K562 (cell line): Measurements from ENCODE around the gene TIGD7. TPM values are rescaled to one million over a fixed set of nuclear protein-coding genes. Genes with fewer than 3 reads are reported as not detected.

Source experiments
- ARID1B ChIP-seq: fragments of 450-650 bp; IDR thresholded peaks from 2 replicates; pipeline ENCODE4 v1.6.1; 2016; ENCODE audit warnings: antibody characterized with exemption, mild to moderate bottlenecking, inconsistent platforms
- CTCFL ChIP-seq: IDR thresholded peaks from 2 replicates; pipeline ENCODE4 v1.6.1; 2011; ENCODE audit warnings: borderline replicate concordance, low read depth, mild to moderate bottlenecking, moderate library complexity, low read length; ENCODE audit not compliant: insufficient read depth, poor library complexity, severe bottlenecking
- EZH2 ChIP-seq: IDR thresholded peaks from 2 replicates; pipeline ENCODE4 v1.6.1; 2012; ENCODE audit warnings: low read depth, mild to moderate bottlenecking, inconsistent platforms, low read length, borderline replicate concordance
- FOXA1 ChIP-seq: fragments of 450-650 bp; IDR thresholded peaks from 2 replicates; pipeline ENCODE4 v1.6.1; 2016; ENCODE audit warnings: mild to moderate bottlenecking, borderline replicate concordance
- GTF2B ChIP-seq: IDR thresholded peaks from 2 replicates; pipeline ENCODE4 v1.6.1; 2011; ENCODE audit not compliant: insufficient read length; ENCODE audit errors: extremely low read depth
- HNRNPLL ChIP-seq: fragments of 200-400 bp; formaldehyde crosslinking; IDR thresholded peaks from 2 replicates; pipeline ENCODE4 v1.6.1; 2017; ENCODE audit warnings: low read length, low read depth, mild to moderate bottlenecking; ENCODE audit not compliant: poor library complexity, severe bottlenecking
- MAFK ChIP-seq: IDR thresholded peaks from 2 replicates; pipeline ENCODE4 v1.6.1; 2011; ENCODE audit warnings: low read length, improper control_type of control experiment
- MCM5 ChIP-seq: fragments of 450-650 bp; IDR thresholded peaks from 2 replicates; pipeline ENCODE4 v1.6.1; 2016; ENCODE audit warnings: low read depth
- NFXL1 ChIP-seq: fragments of 450-650 bp; formaldehyde crosslinking; IDR thresholded peaks from 2 replicates; pipeline ENCODE4 v1.4.0; 2021; ENCODE audit warnings: mild to moderate bottlenecking
- PHB ChIP-seq: fragments of 250-450 bp; sonication (Bioruptor Pico); IDR thresholded peaks from 2 replicates; pipeline ENCODE4 v1.5.0; 2021
- POU5F1 ChIP-seq: fragments of 150-350 bp; IDR thresholded peaks from 2 replicates; pipeline ENCODE4 v1.6.1; 2014; ENCODE audit warnings: borderline replicate concordance, low read length, low read depth, mild to moderate bottlenecking; ENCODE audit not compliant: partially characterized antibody
- STAT5A ChIP-seq: IDR thresholded peaks from 2 replicates; pipeline ENCODE4 v1.6.1; 2012; ENCODE audit warnings: low read length, inconsistent platforms, borderline replicate concordance
- TCFL5 ChIP-seq: fragments of 250-450 bp; sonication (Bioruptor Pico); conservative IDR thresholded peaks from 2 replicates; pipeline ENCODE4 v1.6.1; 2021; ENCODE audit warnings: mild to moderate bottlenecking, moderate library complexity, matching md5 sums
- THRAP3 ChIP-seq: fragments of 450-650 bp; IDR thresholded peaks from 2 replicates; pipeline ENCODE4 v1.6.1; 2016; ENCODE audit warnings: mild to moderate bottlenecking, inconsistent platforms, borderline replicate concordance
- TRIM25 ChIP-seq: fragments of 450-650 bp; IDR thresholded peaks from 2 replicates; pipeline ENCODE4 v1.7.0; 2016; ENCODE audit warnings: borderline replicate concordance
- ZMIZ1 ChIP-seq, 2 experiments: fragments of 150-350 bp in 1 of 2; IDR thresholded peaks; 2 replicates each; pipeline ENCODE4 v1.6.1; 2012 to 2016; ENCODE audit warnings: low read depth in 2 of 2, low read length in 2 of 2, mild to moderate bottlenecking in 1 of 2, moderate library complexity in 1 of 2
- ZNF140 ChIP-seq: fragments of 250-450 bp; sonication (Bioruptor Pico); IDR thresholded peaks from 2 replicates; pipeline ENCODE4 v1.8.0; 2021; ENCODE audit warnings: moderate library complexity, mild to moderate bottlenecking, inconsistent platforms
- ZNF165 ChIP-seq: fragments of 250-450 bp; sonication (Bioruptor Pico); IDR thresholded peaks from 2 replicates; pipeline ENCODE4 v1.4.0; 2020; ENCODE audit warnings: borderline replicate concordance
- ZNF764 ChIP-seq: fragments of 250-450 bp; sonication (Bioruptor Pico); IDR thresholded peaks from 2 replicates; pipeline ENCODE4 v1.4.0; 2020; ENCODE audit warnings: low read depth, mild to moderate bottlenecking, moderate library complexity
- ZNF830 ChIP-seq: fragments of 250-450 bp; sonication (Bioruptor Pico); IDR thresholded peaks from 2 replicates; pipeline ENCODE4 v1.5.0; 2021; ENCODE audit warnings: mild to moderate bottlenecking
- ZSCAN29 ChIP-seq: fragments of 450-650 bp; IDR thresholded peaks from 2 replicates; pipeline ENCODE4 v1.6.1; 2017
- polyA plus RNA-seq, 8 experiments: library from polyadenylated mRNA; depleted of rRNA in 4 of 8; stranded (reverse) in 5 of 8; unstranded in 3 of 8; fragments of >200 nt; fragmentation: Nextera tagmentation in 2 of 8; fragmentation: Illumina TruSeq in 1 of 8; extraction: Ambion mirVana in 2 of 8; extraction: Trizol in 1 of 8; gene quantifications; 2 replicates each; pipeline versions ENCODE4 v1.2.1 to v1.2.3, GENCODE V29; 2011 to 2014; ENCODE audit warnings: inconsistent platforms in 1 of 8, missing spikeins in 1 of 8
- total RNA-seq, 7 experiments: library from RNA; depleted of rRNA in 6 of 7; stranded (reverse); fragments of >200 nt in 6 of 7; fragmentation: Illumina TruSeq in 2 of 7; extraction: Trizol in 2 of 7; gene quantifications; 2 replicates each; pipeline versions ENCODE4 v1.2.1 to v1.2.3, GENCODE V29; 2011 to 2021; ENCODE audit warnings: low replicate concordance in 1 of 7

TIGD7 gene
- total and polyA plus RNA-seq, 9 of the 15 experiments (the other 6 are each of a cell fraction or from before 2014, with no cell fraction given): 0.84 to 10.7 (median 6.7) TPM

- no peak for TF ChIP-seq STAT5A
- TF ChIP-seq GTF2B: no peak
- TF ChIP-seq NFXL1 (CRISPR knock-in tag): no peak
- no peak for TF ChIP-seq ZNF140 (CRISPR knock-in tag)
- no peak for TF ChIP-seq MCM5
- TF ChIP-seq HNRNPLL: no peak
- no peak for TF ChIP-seq FOXA1
- no peak for TF ChIP-seq EZH2
- no peak for TF ChIP-seq ZMIZ1 (IDR thresholded peaks at IDR 0.05; ENCODE audit: low read depth in 2 of 2, low read length in 2 of 2)
- no peak for TF ChIP-seq THRAP3
- TF ChIP-seq ZSCAN29: no peak
- TF ChIP-seq MAFK: no peak
- TF ChIP-seq POU5F1: peak; percentile 30
- no peak for TF ChIP-seq ZNF830 (CRISPR knock-in tag)
- TF ChIP-seq ARID1B: no peak
- no peak for TF ChIP-seq PHB (CRISPR knock-in tag)
- TF ChIP-seq TCFL5 (CRISPR knock-in tag): no peak
- TF ChIP-seq TRIM25: no peak
- no peak for TF ChIP-seq ZNF165
- TF ChIP-seq ZNF764 (CRISPR knock-in tag): no peak
- TF ChIP-seq CTCFL: peak; percentile 22
These were observed 22.3 kb downstream of the TIGD7 start, which contains the start of gene ZNF263 (continued) for GRCh38 chr16:3282730-3283542.
